Nephron progenitor cell (in vitro differentiated cells): ENCODE data around the gene CELA2A.
"Not testable (repeated sequence)": the region's sequence is repeated elsewhere in the genome, so short reads cannot be mapped to it uniquely, and the experiment has no call there.

ENCODE experiments used
- DNase-seq: peaks from one replicate; pipeline ENCODE4 v3.0.0; 2021
- H3K27ac Mint-ChIP-seq: 2 replicates; pipeline ENCODE4 v1.8.0; 2021; ENCODE audit warnings: mild to moderate bottlenecking, moderate library complexity, mixed read lengths
- H3K27me3 Mint-ChIP-seq: 2 replicates; pipeline ENCODE4 v1.8.0; 2021; ENCODE audit warnings: mild to moderate bottlenecking, low read depth, mixed read lengths; ENCODE audit not compliant: poor library complexity
- H3K36me3 Mint-ChIP-seq: 2 replicates; pipeline ENCODE4 v1.8.0; 2021; ENCODE audit warnings: low read depth, mixed read lengths
- H3K4me1 Mint-ChIP-seq: 2 replicates; pipeline ENCODE4 v1.8.0; 2021; ENCODE audit warnings: mixed read lengths
- H3K4me3 Mint-ChIP-seq: 2 replicates; pipeline ENCODE4 v1.8.0; 2021; ENCODE audit warnings: mild to moderate bottlenecking, moderate library complexity, mixed read lengths
- H3K9me3 Mint-ChIP-seq: 2 replicates; pipeline ENCODE4 v1.8.0; 2021; ENCODE audit warnings: mild to moderate bottlenecking, moderate library complexity, mixed read lengths
- TF ChIP-seq, protein P1 (sequence below): fragments of 200-600 bp; sonication (generic); IDR thresholded peaks from 2 replicates; pipeline ENCODE4 v1.5.0; 2021; ENCODE audit warnings: antibody characterized with exemption

The CELA2A gene

DNA sequence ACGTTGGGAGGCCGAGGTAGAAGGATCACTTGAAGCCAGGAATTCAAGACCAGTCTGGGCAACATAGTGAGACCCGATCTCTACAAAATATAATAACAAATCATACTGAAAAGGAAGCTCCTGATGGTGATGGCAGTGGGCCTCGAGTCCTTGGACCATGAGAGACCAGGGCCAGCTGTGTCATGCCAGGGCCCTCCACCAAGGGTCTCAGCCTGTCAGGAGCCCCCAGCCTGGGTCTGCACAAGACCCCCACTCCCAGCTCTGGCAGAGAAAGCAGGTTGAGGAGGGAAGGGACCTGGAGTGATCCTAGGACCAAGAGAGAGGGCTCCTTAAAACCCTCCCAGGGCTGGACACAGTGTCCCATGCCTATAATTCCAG is 25.0 kb upstream of the CELA2A start:
- no peak overlapping the region for H3K4me3 Mint-ChIP-seq
- no peak overlapping the region for H3K27ac Mint-ChIP-seq
- H3K9me3 Mint-ChIP-seq, result no peaks in the 10 kb centered on the region
- no peak for DNase-seq
- no peaks in the 10 kb centered on the region for H3K36me3 Mint-ChIP-seq
- peaks cover 28% of the 10 kb centered on the region for H3K4me1 Mint-ChIP-seq
- H3K27me3 Mint-ChIP-seq, result no peaks in the 10 kb centered on the region
- TF ChIP-seq, protein P1, sequence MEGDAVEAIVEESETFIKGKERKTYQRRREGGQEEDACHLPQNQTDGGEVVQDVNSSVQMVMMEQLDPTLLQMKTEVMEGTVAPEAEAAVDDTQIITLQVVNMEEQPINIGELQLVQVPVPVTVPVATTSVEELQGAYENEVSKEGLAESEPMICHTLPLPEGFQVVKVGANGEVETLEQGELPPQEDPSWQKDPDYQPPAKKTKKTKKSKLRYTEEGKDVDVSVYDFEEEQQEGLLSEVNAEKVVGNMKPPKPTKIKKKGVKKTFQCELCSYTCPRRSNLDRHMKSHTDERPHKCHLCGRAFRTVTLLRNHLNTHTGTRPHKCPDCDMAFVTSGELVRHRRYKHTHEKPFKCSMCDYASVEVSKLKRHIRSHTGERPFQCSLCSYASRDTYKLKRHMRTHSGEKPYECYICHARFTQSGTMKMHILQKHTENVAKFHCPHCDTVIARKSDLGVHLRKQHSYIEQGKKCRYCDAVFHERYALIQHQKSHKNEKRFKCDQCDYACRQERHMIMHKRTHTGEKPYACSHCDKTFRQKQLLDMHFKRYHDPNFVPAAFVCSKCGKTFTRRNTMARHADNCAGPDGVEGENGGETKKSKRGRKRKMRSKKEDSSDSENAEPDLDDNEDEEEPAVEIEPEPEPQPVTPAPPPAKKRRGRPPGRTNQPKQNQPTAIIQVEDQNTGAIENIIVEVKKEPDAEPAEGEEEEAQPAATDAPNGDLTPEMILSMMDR, result no peak

DNA sequence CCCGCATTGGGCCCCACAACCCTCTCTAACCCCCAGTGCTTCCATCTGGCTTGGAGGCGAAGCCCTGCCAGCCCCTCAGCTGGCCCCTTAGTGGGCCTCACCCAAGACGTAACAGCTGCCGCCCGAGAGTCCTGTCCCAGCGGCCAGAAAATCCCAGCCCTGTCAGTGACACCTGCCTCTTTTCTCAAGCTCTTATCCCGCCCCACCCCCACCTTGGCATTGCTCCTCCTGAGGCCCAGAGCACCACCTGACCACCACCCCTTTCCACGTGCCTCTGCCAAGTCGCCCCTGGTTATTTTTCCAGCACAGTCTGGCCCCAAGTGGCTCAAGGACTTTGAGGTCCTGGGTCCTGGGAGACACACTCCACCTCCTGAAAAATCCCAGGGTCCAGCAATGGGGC is 24.2 kb upstream of the CELA2A start:
- H3K27ac Mint-ChIP-seq, result no peak overlapping the region
- no peak overlapping the region for H3K4me3 Mint-ChIP-seq
- H3K9me3 Mint-ChIP-seq, result no peaks in the 10 kb centered on the region
- no peaks in the 10 kb centered on the region for H3K36me3 Mint-ChIP-seq
- TF ChIP-seq, protein P1, result no peak
- peaks cover 21% of the 10 kb centered on the region for H3K4me1 Mint-ChIP-seq
- DNase-seq, result no peak
- H3K27me3 Mint-ChIP-seq, result no peaks in the 10 kb centered on the region

DNA sequence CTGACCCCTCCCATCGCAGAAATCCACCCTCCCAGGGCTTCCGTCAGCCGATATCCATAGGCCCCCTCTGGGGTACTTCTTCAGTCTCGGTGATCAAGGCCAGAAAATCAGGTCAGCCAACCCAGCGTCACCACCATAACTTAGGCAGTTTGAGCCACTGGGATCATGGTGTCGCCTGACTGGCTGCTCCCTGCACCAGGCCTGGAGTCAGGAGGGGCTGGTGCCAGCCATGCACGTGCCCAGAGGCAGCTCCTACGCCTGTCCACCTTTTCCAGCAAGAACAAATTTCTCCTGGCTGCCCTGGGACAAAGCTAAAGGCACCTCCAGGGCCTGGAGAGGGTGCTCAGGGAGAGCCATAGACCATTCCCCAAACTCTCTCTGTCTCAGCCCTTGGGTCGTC is 23.1 kb upstream of the CELA2A start:
- Mint-ChIP-seq H3K36me3 (no peaks in the 10 kb centered on the region), H3K4me3 (no peak overlapping the region), H3K9me3 (no peaks in the 10 kb centered on the region), H3K27ac (no peak overlapping the region), H3K27me3 (no peaks in the 10 kb centered on the region), H3K4me1 (peaks cover 15% of the 10 kb centered on the region)
- DNase-seq, result no peak
- TF ChIP-seq, protein P1, result no peak

DNA sequence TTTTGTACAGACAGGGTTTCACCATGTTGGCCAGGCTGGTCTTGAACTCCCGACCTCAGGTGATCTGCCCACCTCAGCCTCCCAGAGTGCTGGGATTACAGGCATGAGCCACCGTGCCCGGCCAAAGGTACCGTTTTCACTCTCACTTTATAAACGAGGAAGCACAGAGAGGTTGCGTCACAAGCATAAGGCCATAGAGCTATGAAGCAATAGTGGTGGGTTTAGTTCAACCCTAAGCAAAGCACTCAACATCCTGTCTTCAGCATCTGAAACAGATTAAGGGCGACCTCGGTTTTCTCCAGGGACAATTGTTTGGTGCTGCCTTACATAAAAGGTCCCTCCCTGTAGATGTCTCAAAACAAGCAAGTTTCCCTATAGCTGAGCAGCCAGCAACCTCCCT is 21.8 kb upstream of the CELA2A start:
- not testable (repeated sequence) for H3K27me3 Mint-ChIP-seq, H3K9me3 Mint-ChIP-seq, DNase-seq, H3K27ac Mint-ChIP-seq, H3K36me3 Mint-ChIP-seq, H3K4me3 Mint-ChIP-seq
- H3K4me1 Mint-ChIP-seq, result peaks cover 15% of the 10 kb centered on the region

DNA sequence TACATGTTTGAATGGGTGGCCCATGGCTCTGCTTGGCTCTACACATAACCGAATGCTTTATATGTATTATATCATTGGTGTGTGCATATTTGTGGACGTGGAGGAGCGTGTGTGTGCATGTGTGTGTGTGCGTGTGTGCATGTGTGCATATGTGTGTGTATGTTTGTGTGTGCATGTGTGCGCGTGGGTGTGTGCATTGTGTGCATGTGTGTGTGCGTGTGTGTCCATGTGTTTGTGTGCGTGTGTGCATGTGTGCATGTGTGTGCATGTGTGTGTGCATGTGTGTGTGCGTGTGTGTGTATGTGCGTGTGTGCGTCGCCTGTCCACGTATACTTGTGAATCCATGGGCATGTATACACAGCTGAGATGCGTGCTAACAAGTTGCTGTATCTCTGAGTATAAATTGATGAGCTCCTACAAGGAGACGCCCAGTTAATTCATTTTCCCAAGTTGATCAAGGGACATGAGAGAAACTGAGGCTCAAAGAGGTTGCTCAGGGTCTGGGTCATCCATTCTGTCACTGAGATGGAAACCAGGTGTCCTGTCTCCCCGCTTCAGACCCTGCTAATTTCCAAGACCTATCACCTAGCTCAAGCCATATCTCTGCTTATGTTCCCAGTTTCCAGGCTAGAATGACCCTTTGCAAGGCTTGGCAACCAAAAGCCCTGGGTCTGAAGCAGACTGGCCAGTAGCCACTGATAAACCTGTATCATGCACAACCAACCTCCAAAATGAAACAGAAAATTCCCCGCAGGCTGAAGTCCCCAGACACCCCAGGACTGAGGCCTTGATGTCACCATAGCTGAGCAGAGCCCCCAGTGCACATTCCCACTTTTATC is 21.1 kb upstream of the CELA2A start:
- H3K36me3 Mint-ChIP-seq, result no peaks in the 10 kb centered on the region
- no peaks in the 10 kb centered on the region for H3K9me3 Mint-ChIP-seq
- H3K27ac Mint-ChIP-seq, result no peak overlapping the region
- H3K27me3 Mint-ChIP-seq, result peaks cover 2% of the 10 kb centered on the region
- H3K4me3 Mint-ChIP-seq, result no peak overlapping the region
- DNase-seq, result no peak
- TF ChIP-seq, protein P1, result no peak
- H3K4me1 Mint-ChIP-seq, result peaks cover 15% of the 10 kb centered on the region

DNA sequence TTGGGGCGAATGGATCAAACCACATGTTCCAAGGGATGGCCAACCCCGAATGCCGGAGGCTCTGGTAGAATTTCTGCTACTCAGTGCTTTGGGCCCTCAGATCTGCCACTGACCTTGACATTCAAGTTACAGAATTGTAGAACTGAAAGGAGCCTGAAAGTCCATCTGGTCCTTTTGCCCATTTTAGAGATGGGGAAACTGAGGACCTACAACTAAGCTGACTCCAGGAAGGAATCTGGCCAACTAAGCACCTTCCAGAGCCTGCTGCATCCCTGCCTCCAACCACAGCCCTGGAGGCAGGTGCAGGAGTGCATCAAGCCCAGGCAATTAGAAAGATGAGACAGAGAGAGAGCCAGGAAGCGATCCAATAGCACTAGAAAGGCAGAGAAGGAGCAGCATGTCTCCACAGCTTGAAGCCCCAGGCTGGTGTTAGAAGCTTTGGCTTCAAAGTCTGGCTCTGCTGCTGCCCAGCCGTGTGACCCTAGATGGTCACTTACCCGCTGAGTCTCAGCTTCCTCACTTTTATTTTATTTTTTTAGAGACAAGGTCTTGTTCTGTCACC is 19.6 kb upstream of the CELA2A start:
- Mint-ChIP-seq H3K4me1 (peaks cover 14% of the 10 kb centered on the region), H3K4me3 (no peak overlapping the region), H3K9me3 (no peaks in the 10 kb centered on the region), H3K27me3 (peaks cover 10% of the 10 kb centered on the region), H3K27ac (no peak overlapping the region), H3K36me3 (no peaks in the 10 kb centered on the region)
- DNase-seq, result no peak
- TF ChIP-seq, protein P1, result no peak
